KMS-11 (cell line): ENCODE data around the gene ACR.
"Not testable (repeated sequence)": the region's sequence is repeated elsewhere in the genome, so short reads cannot be mapped to it uniquely, and the experiment has no call there.

Source experiments
- H2AFZ ChIP-seq: fragments of 200-600 bp; sonication (generic); 2 replicates; pipeline ENCODE4 v1.6.1; 2016; ENCODE audit warnings: antibody characterized with exemption, mixed run types, low read depth
- H3K27ac ChIP-seq: fragments of 200-600 bp; sonication (generic); 2 replicates; pipeline ENCODE4 v1.6.1; 2016; ENCODE audit warnings: mild to moderate bottlenecking, mixed run types
- H3K27me3 ChIP-seq: fragments of 200-600 bp; sonication (generic); 2 replicates; pipeline ENCODE4 v1.6.1; 2017; ENCODE audit warnings: mild to moderate bottlenecking, low read depth, mixed run types, moderate library complexity; ENCODE audit not compliant: insufficient read depth
- H3K36me3 ChIP-seq: fragments of 200-600 bp; sonication (generic); 2 replicates; pipeline ENCODE4 v1.6.1; 2017; ENCODE audit warnings: mild to moderate bottlenecking, mixed run types; ENCODE audit not compliant: insufficient read depth
- H3K4me1 ChIP-seq: fragments of 200-600 bp; sonication (generic); 2 replicates; pipeline ENCODE4 v1.6.1; 2016; ENCODE audit warnings: mild to moderate bottlenecking, low read depth, mixed run types; ENCODE audit not compliant: poor library complexity, severe bottlenecking
- H3K4me2 ChIP-seq: fragments of 200-600 bp; sonication (generic); 2 replicates; pipeline ENCODE4 v1.7.0; 2016; ENCODE audit warnings: mild to moderate bottlenecking, mixed run types
- H3K4me3 ChIP-seq: fragments of 200-600 bp; sonication (generic); IDR thresholded peaks from 2 replicates; pipeline ENCODE4 v1.6.1; 2017; ENCODE audit warnings: low read depth, low read length, mixed read lengths; ENCODE audit not compliant: insufficient read depth
- H3K79me2 ChIP-seq: fragments of 200-600 bp; sonication (generic); 2 replicates; pipeline ENCODE4 v1.6.1; 2016; ENCODE audit warnings: low read depth, mixed run types; ENCODE audit not compliant: insufficient read depth
- H3K9ac ChIP-seq: fragments of 200-600 bp; sonication (generic); 2 replicates; pipeline ENCODE4 v1.6.1; 2016; ENCODE audit warnings: mild to moderate bottlenecking, mixed run types
- H4K20me1 ChIP-seq: fragments of 200-600 bp; sonication (generic); 2 replicates; pipeline ENCODE4 v1.6.1; 2016; ENCODE audit warnings: mild to moderate bottlenecking, mixed run types; ENCODE audit not compliant: insufficient read depth
- TF ChIP-seq, protein P1 (sequence below): fragments of 200-600 bp; sonication (generic); conservative IDR thresholded peaks from 2 replicates; pipeline ENCODE4 v1.6.1; 2017; ENCODE audit warnings: low read depth, mild to moderate bottlenecking, antibody characterized with exemption, low read length, moderate library complexity, mixed read lengths

The ACR gene

GRCh38 chr22:50759597-50760341 is 21.8 kb downstream of the ACR start:
- H3K27ac ChIP-seq, H3K79me2 ChIP-seq, H4K20me1 ChIP-seq, H2AFZ ChIP-seq, H3K27me3 ChIP-seq, H3K4me2 ChIP-seq, H3K4me3 ChIP-seq, H3K9ac ChIP-seq, H3K4me1 ChIP-seq, H3K36me3 ChIP-seq: not testable (repeated sequence)

DNA sequence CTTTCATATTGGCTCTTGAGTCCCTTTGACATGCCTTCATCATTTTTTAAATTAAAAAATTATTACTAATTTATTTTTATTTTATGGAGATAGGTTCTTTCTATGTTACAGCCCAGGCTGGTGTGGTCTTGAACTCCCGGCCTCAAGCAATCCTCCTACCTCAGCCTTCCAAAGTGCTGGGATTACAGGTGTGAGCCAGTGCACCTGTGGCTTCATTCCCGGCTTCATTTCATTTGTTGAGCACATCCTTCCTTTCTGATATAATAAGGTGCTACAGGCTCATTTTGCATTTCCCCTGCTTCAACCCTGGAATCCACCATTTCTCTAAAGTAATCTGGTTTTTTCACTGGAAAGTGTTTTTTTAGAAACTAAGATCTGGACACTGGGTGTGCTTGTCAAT is 23.8 kb downstream of the ACR start:
- H3K27me3 ChIP-seq, H3K79me2 ChIP-seq, H4K20me1 ChIP-seq, H2AFZ ChIP-seq, H3K4me3 ChIP-seq, H3K9ac ChIP-seq, H3K4me1 ChIP-seq, H3K27ac ChIP-seq, H3K36me3 ChIP-seq, H3K4me2 ChIP-seq: not testable (repeated sequence)

GRCh38 chr22:50764288-50764687 is 26.3 kb downstream of the ACR start:
- H3K79me2 ChIP-seq, H3K27me3 ChIP-seq, H3K4me2 ChIP-seq, H4K20me1 ChIP-seq, H3K36me3 ChIP-seq, H3K4me1 ChIP-seq, H3K4me3 ChIP-seq, H3K27ac ChIP-seq, H2AFZ ChIP-seq, H3K9ac ChIP-seq: not testable (repeated sequence)

DNA sequence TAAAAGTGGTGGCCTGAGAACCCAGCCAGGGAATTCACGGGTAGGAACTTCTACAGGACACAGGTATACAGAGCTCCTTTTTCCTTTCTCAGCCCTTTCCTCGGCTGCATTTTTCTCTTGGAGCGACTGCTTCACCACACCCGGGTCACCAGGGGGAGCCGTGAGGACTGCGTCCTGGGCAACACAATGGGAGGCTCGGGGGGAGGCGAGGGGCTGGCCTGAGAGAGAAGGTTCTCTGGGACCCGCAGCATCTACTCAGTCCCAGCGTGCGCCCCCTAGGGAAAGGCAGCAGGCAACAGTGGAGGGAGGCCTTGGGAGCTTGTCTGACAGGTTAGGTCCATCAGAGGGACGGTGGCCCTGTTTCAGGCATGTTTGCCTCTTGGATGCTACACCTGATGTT is 37.1 kb downstream of the ACR start:
- not testable (repeated sequence) for H3K79me2 ChIP-seq, H3K4me2 ChIP-seq, H3K27ac ChIP-seq, H4K20me1 ChIP-seq, H3K9ac ChIP-seq, H2AFZ ChIP-seq, H3K36me3 ChIP-seq, H3K4me1 ChIP-seq, H3K27me3 ChIP-seq, H3K4me3 ChIP-seq
- TF ChIP-seq, protein P1, sequence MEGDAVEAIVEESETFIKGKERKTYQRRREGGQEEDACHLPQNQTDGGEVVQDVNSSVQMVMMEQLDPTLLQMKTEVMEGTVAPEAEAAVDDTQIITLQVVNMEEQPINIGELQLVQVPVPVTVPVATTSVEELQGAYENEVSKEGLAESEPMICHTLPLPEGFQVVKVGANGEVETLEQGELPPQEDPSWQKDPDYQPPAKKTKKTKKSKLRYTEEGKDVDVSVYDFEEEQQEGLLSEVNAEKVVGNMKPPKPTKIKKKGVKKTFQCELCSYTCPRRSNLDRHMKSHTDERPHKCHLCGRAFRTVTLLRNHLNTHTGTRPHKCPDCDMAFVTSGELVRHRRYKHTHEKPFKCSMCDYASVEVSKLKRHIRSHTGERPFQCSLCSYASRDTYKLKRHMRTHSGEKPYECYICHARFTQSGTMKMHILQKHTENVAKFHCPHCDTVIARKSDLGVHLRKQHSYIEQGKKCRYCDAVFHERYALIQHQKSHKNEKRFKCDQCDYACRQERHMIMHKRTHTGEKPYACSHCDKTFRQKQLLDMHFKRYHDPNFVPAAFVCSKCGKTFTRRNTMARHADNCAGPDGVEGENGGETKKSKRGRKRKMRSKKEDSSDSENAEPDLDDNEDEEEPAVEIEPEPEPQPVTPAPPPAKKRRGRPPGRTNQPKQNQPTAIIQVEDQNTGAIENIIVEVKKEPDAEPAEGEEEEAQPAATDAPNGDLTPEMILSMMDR = peak; percentile 14; the same call in 1 of the 2 replicates

GRCh38 chr22:50777631-50778030 is 39.6 kb downstream of the ACR start:
- not testable (repeated sequence) for H3K79me2 ChIP-seq, H4K20me1 ChIP-seq, H3K4me2 ChIP-seq, H3K27ac ChIP-seq, H2AFZ ChIP-seq, H3K9ac ChIP-seq, H3K4me1 ChIP-seq, H3K27me3 ChIP-seq, H3K36me3 ChIP-seq, H3K4me3 ChIP-seq

- not testable (repeated sequence) for H4K20me1 ChIP-seq, H2AFZ ChIP-seq, H3K27me3 ChIP-seq, H3K79me2 ChIP-seq, H3K4me2 ChIP-seq, H3K4me1 ChIP-seq, H3K36me3 ChIP-seq, H3K4me3 ChIP-seq, H3K27ac ChIP-seq, H3K9ac ChIP-seq
Observed at GRCh38 chr22:50780244-50780643, 42.2 kb downstream of the ACR start.

GRCh38 chr22:50782253-50782652 is 44.2 kb downstream of the ACR start:
- H3K27ac ChIP-seq, H3K4me2 ChIP-seq, H3K4me1 ChIP-seq, H3K79me2 ChIP-seq, H3K9ac ChIP-seq, H3K27me3 ChIP-seq, H2AFZ ChIP-seq, H3K36me3 ChIP-seq, H4K20me1 ChIP-seq, H3K4me3 ChIP-seq: not testable (repeated sequence)

GRCh38 chr22:50783033-50783879 is 45.3 kb downstream of the ACR start, which contains the start of gene RABL2B:
TSS of gene RABL2B (minus strand) at chr22:50783636. CDS start at chr22:50782294, 1,342 bp downstream.
- H3K27me3 ChIP-seq, H2AFZ ChIP-seq, H3K4me2 ChIP-seq, H3K4me1 ChIP-seq, H3K79me2 ChIP-seq, H4K20me1 ChIP-seq, H3K9ac ChIP-seq, H3K36me3 ChIP-seq, H3K27ac ChIP-seq, H3K4me3 ChIP-seq: not testable (repeated sequence)

GRCh38 chr22:50783880-50784276 is 45.9 kb downstream of the ACR start:
- H2AFZ ChIP-seq, H3K4me2 ChIP-seq, H3K27ac ChIP-seq, H3K79me2 ChIP-seq, H3K4me1 ChIP-seq, H4K20me1 ChIP-seq, H3K27me3 ChIP-seq, H3K9ac ChIP-seq, H3K4me3 ChIP-seq, H3K36me3 ChIP-seq: not testable (repeated sequence)
